Measurements from ENCODE around the gene SVIL.
A peak's percentile ranks its signal among the peaks of the same experiment; 100 is the strongest.
"Not testable (repeated sequence)": the region's sequence is repeated elsewhere in the genome, so short reads cannot be mapped to it uniquely, and the experiment has no call there.

The SVIL gene

GRCh38 chr10:29446327-29446726 is 188.4 kb downstream of the SVIL start:
- no peak for DNase-seq

GRCh38 chr10:29443745-29444523 is 190.8 kb downstream of the SVIL start:
- DNase-seq = no peak

- no peak for DNase-seq
These were observed 193.8 kb downstream of the SVIL start for GRCh38 chr10:29440981-29441380.

GRCh38 chr10:29439005-29439404 is 195.8 kb downstream of the SVIL start:
- DNase-seq = not testable (repeated sequence)

- no peak for DNase-seq
These were observed 196.5 kb downstream of the SVIL start for GRCh38 chr10:29438271-29438670.

GRCh38 chr10:29437871-29438270 is 196.9 kb downstream of the SVIL start:
- DNase-seq = no peak

GRCh38 chr10:29435809-29436501 is 198.8 kb downstream of the SVIL start:
- DNase-seq = no peak

- DNase-seq = no peak
These were observed 200.7 kb downstream of the SVIL start for GRCh38 chr10:29434111-29434510.

GRCh38 chr10:29431711-29432110 is 203.1 kb downstream of the SVIL start:
- no peak for DNase-seq

GRCh38 chr10:29430101-29430500 is 204.7 kb downstream of the SVIL start:
- no peak for DNase-seq

- DNase-seq = no peak
These were observed 206.3 kb downstream of the SVIL start for GRCh38 chr10:29428486-29428885.

GRCh38 chr10:29427667-29428066 is 207.1 kb downstream of the SVIL start:
- no peak for DNase-seq

- no peak for DNase-seq
These were observed 208.4 kb downstream of the SVIL start for GRCh38 chr10:29426420-29426819.

- no peak for DNase-seq
These were observed 210.8 kb downstream of the SVIL start for GRCh38 chr10:29424017-29424416.

GRCh38 chr10:29420744-29421143 is 214.0 kb downstream of the SVIL start:
- DNase-seq = no peak

GRCh38 chr10:29417324-29417723 is 217.4 kb downstream of the SVIL start:
- DNase-seq = no peak

- no peak for DNase-seq
These were observed 218.9 kb downstream of the SVIL start for GRCh38 chr10:29415876-29416275.

GRCh38 chr10:29414501-29414900 is 220.3 kb downstream of the SVIL start:
- DNase-seq = no peak

- no peak for DNase-seq
These were observed 222.3 kb downstream of the SVIL start for GRCh38 chr10:29412485-29412884.

- no peak for DNase-seq
These were observed 223.0 kb downstream of the SVIL start for GRCh38 chr10:29411666-29412315.

- DNase-seq = peak; percentile 68
These were observed 225.3 kb downstream of the SVIL start for GRCh38 chr10:29409241-29410054.

- DNase-seq = no peak
These were observed 225.9 kb downstream of the SVIL start for GRCh38 chr10:29408847-29409240.

Measured in stimulated activated CD4-positive, alpha-beta T cell treated with anti-CD3 and anti-CD28 coated beads, Interleukin-15, amount 100 ng/mL, for 24 hours (primary cell).